A673 (cell line): ENCODE data around the gene PCIF1.

Experiments
- CTCF ChIP-seq: fragments of 300-800, 200-600 bp; sonication (generic); conservative IDR thresholded peaks from 2 replicates; pipeline ENCODE4 v1.5.1; 2017; ENCODE audit warnings: low read depth, mild to moderate bottlenecking, antibody characterized with exemption, low read length, moderate library complexity, mixed read lengths
- EZH2 ChIP-seq: fragments of 200-600 bp; sonication (generic); IDR thresholded peaks from 2 replicates; pipeline ENCODE4 v1.6.1; 2017; ENCODE audit warnings: borderline replicate concordance, low read depth, mild to moderate bottlenecking, mixed read lengths, antibody characterized with exemption, low read length; ENCODE audit not compliant: poor library complexity, severe bottlenecking

- TF ChIP-seq CTCF (no peak), EZH2 (no peak)
Measured at GRCh38 chr20:45975686-45976085, 41.2 kb downstream of the PCIF1 start.
